B cell (primary cell): Measurements from ENCODE around the gene APEX1. TPM values are rescaled to one million over a fixed set of nuclear protein-coding genes. Genes with fewer than 3 reads are reported as not detected.
A peak's percentile ranks its signal among the peaks of the same experiment; 100 is the strongest.
"Not testable (repeated sequence)": the region's sequence is repeated elsewhere in the genome, so short reads cannot be mapped to it uniquely, and the experiment has no call there.

ENCODE experiments used
- ATAC-seq: fragments of 200-7000 bp; cut with Tn5 transposase; one replicate; pipeline ENCODE4 v1.10.0; 2021; ENCODE audit warnings: low read depth, mild to moderate bottlenecking, moderate number of reproducible peaks, moderate library complexity
- CTCF ChIA-PET: fragments of 350-600 bp; sonication (Branson Sonifier 250); formaldehyde crosslinking; loops from one replicate; lab custom pipeline; 2021; ENCODE audit warnings: antibody characterized with exemption, inconsistent platforms; lab: Charles Lee
- POLR2A ChIA-PET: fragments of 350-600 bp; sonication (Branson Sonifier 250); formaldehyde crosslinking; loops from one replicate; lab custom pipeline; 2021; ENCODE audit warnings: antibody characterized with exemption; lab: Charles Lee
- DNase-seq: peaks from one replicate; pipeline ENCODE4 v3.0.0; 2013
- H2AFZ ChIP-seq: 2 replicates; pipeline ENCODE4 v1.6.1; 2012; ENCODE audit warnings: mild to moderate bottlenecking, low read depth, low read length; ENCODE audit not compliant: insufficient read depth, poor library complexity, severe bottlenecking
- H3K27ac ChIP-seq, 2 donors: 1 replicate in 1 of 2; 2 replicates in 1 of 2; pipeline ENCODE4 v1.5.1; 2012 to 2013; ENCODE audit warnings: low read length in 2 of 2, mild to moderate bottlenecking in 2 of 2, moderate library complexity in 1 of 2
- H3K27me3 ChIP-seq, 4 experiments: fragments of 200-600 bp in 1 of 4; sonication (generic) in 1 of 4; replicated peaks in 1 of 4; 1 replicate in 2 of 4; 2 replicates in 2 of 4; pipeline versions ENCODE4 v1.6.1 to v1.7.0; 2013 to 2016; ENCODE audit warnings: low read length in 3 of 4, mild to moderate bottlenecking in 2 of 4, mixed read lengths in 1 of 4, moderate library complexity in 1 of 4; ENCODE audit not compliant: insufficient read depth in 4 of 4, control insufficient read depth in 3 of 4; ENCODE audit errors: control extremely low read depth in 1 of 4
- H3K36me3 ChIP-seq, 2 experiments: replicated peaks in 1 of 2; 1 replicate in 1 of 2; 2 replicates in 1 of 2; pipeline versions ENCODE4 v1.6.1 to v1.7.1; 2013; ENCODE audit warnings: low read length in 1 of 2; ENCODE audit not compliant: insufficient read depth in 2 of 2, control insufficient read depth in 1 of 2; ENCODE audit errors: control extremely low read depth in 1 of 2, extremely low read depth in 1 of 2
- H3K4me1 ChIP-seq, 2 donors: fragments of 200-600 bp in 1 of 2; sonication (generic) in 1 of 2; 1 replicate in 1 of 2; 2 replicates in 1 of 2; pipeline versions ENCODE4 v1.5.1 to v1.6.1; 2013 to 2017; ENCODE audit warnings: low read length in 2 of 2; ENCODE audit not compliant: control insufficient read depth in 2 of 2, insufficient read depth in 2 of 2
- H3K4me2 ChIP-seq: replicated peaks from 2 replicates; pipeline ENCODE3; 2012; ENCODE audit warnings: mild to moderate bottlenecking, low read depth, low read length; ENCODE audit not compliant: poor library complexity, severe bottlenecking
- H3K4me3 ChIP-seq, 5 experiments: fragments of 200-600 bp in 1 of 5; sonication (generic) in 1 of 5; 1 replicate in 3 of 5; 2 replicates in 2 of 5; pipeline versions ENCODE4 v1.5.1 to v1.7.0; 2011 to 2016; ENCODE audit warnings: low read length in 4 of 5, mild to moderate bottlenecking in 4 of 5, low read depth in 2 of 5, control low read depth in 1 of 5, moderate library complexity in 1 of 5; ENCODE audit not compliant: insufficient read depth in 1 of 5; ENCODE audit errors: control extremely low read depth in 1 of 5, extremely low read depth in 1 of 5
- H3K79me2 ChIP-seq: fragments of 200-600 bp; sonication (generic); one replicate; pipeline ENCODE4 v1.6.0; 2016; ENCODE audit warnings: low read length; ENCODE audit not compliant: control insufficient read depth, insufficient read depth
- H3K9ac ChIP-seq: fragments of 200-600 bp; sonication (generic); 2 replicates; pipeline ENCODE4 v1.6.1; 2017; ENCODE audit warnings: mild to moderate bottlenecking, low read length, moderate library complexity
- H3K9me3 ChIP-seq, 3 donors: one replicate each; pipeline versions ENCODE4 v1.6.1 to v1.7.1; 2013; ENCODE audit warnings: low read length in 2 of 3; ENCODE audit not compliant: control insufficient read depth in 2 of 3, insufficient read depth in 1 of 3; ENCODE audit errors: control extremely low read depth in 1 of 3
- H4K20me1 ChIP-seq: 2 replicates; pipeline ENCODE4 v1.6.0; 2012; ENCODE audit warnings: mild to moderate bottlenecking, low read length; ENCODE audit not compliant: insufficient read depth, control insufficient read depth, poor library complexity, severe bottlenecking
- H3K27ac Mint-ChIP-seq: one replicate; pipeline ENCODE4 v1.8.0; 2021; ENCODE audit warnings: mixed read lengths
- H3K27me3 Mint-ChIP-seq: one replicate; pipeline ENCODE4 v1.8.0; 2021; ENCODE audit warnings: mixed read lengths
- H3K4me1 Mint-ChIP-seq: one replicate; pipeline ENCODE4 v1.8.0; 2021; ENCODE audit warnings: mixed read lengths
- H3K4me3 Mint-ChIP-seq: one replicate; pipeline ENCODE4 v1.8.0; 2021; ENCODE audit warnings: mixed read lengths
- H3K9me3 Mint-ChIP-seq: one replicate; pipeline ENCODE4 v1.8.0; 2022; ENCODE audit warnings: mixed read lengths; ENCODE audit not compliant: insufficient read depth
- EZH2 ChIP-seq: IDR thresholded peaks from 2 replicates; pipeline ENCODE4 v1.6.1; 2012; ENCODE audit warnings: borderline replicate concordance, low read depth, mild to moderate bottlenecking, moderate library complexity, low read length; ENCODE audit not compliant: insufficient read depth, poor library complexity, severe bottlenecking
- WGBS: methylation state at CpG from one replicate; pipeline ENCODE4 v1.1.5; 2013; ENCODE audit warnings: missing lambda C conversion rate; ENCODE audit not compliant: insufficient coverage; 5-methylcytosine and 5-hydroxymethylcytosine counted together
- intact Hi-C: fragments of 100-400 bp; cut with micrococcal nuclease; formaldehyde crosslinking; loops from one replicate; pipeline ENCODE4 v1.10.0; 2022
- polyA plus RNA-seq: library from polyadenylated mRNA; depleted of rRNA; stranded (reverse); fragments of >200 nt; gene quantifications from 2 replicates; pipeline ENCODE4 v1.2.3, GENCODE V29; 2012
- total RNA-seq, 2 donors: library from RNA; stranded (reverse); fragments of 120-200 nt in 1 of 2; gene quantifications; 1 replicate in 1 of 2; 2 replicates in 1 of 2; pipeline versions ENCODE4 v1.2.3 to v1.2.4, GENCODE V29; 2013 to 2022
- TF ChIP-seq, protein P1 (sequence below): fragments of 200-600 bp; IDR thresholded peaks from one replicate; pipeline ENCODE4 v1.8.0; 2022; ENCODE audit warnings: antibody characterized with exemption, mild to moderate bottlenecking

Gene APEX1
- total and polyA plus RNA-seq, 2 donors (not counting 1 experiment from before 2014, with no cell fraction given) = 103 to 169 TPM

DNA sequence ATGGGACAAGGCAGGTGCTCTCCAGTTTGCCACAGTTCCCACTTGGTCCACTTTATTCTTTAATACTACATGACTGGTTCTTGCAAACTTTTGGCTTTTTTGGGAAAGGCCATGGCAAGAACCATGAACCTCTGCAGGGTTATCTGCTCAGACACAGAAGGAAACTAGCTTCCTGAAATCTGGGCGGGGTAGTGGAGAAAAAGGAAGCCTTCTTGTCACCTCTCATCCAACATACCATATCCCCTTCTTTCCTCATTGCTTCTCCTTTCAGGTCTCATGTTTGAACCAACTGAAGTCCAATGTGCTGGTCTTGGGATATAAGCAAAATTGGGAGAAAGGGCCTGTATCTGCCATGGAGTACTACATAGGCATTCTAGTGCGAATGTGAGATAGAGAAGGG, 13.6 kb upstream of the APEX1 start:
- WGBS = no CpG with 5 or more reads among the region's 2 CpGs
- H3K4me1 Mint-ChIP-seq = peaks cover 51% of the 10 kb centered on the region

GRCh38 chr14:20443650-20444049, 11.4 kb upstream of the APEX1 start:
- intact Hi-C loops, H3K27ac Mint-ChIP-seq, H3K9me3 ChIP-seq, H3K4me3 ChIP-seq, H3K79me2 ChIP-seq, DNase-seq, H3K27me3 ChIP-seq, H4K20me1 ChIP-seq, CTCF ChIA-PET, H3K27me3 Mint-ChIP-seq, H3K4me2 ChIP-seq, H3K4me3 Mint-ChIP-seq, H3K9me3 Mint-ChIP-seq, ATAC-seq, H3K9ac ChIP-seq, H3K27ac ChIP-seq, H2AFZ ChIP-seq: not testable (repeated sequence)
- peaks cover 32% of the 10 kb centered on the region for H3K4me1 Mint-ChIP-seq
- Histone ChIP-seq H3K4me1 (peaks cover 27 to 31% of the 10 kb centered on the region in 2 donors), H3K36me3 (peaks cover 10 to 42% of the 10 kb centered on the region in 2 experiments)
- POLR2A ChIA-PET = interaction anchor here (2.8 kb wide), 1 partner anchor 11 kb away, joined by 7 read pairs; the partner anchor contains the start of genes APEX1 and OSGEP
- WGBS = 100% methylated on average over 1 of the region's 4 CpGs

More for the DNA sequence above, 13.6 kb upstream of the APEX1 start:
- POLR2A ChIA-PET = no interaction called here
- Histone ChIP-seq H3K9me3 (peaks cover 0 to 17% (median 3%) of the 10 kb centered on the region in 3 donors), H3K27me3 (no peaks in the 10 kb centered on the region), H3K79me2 (no peaks in the 10 kb centered on the region), H3K36me3 (peaks cover 2 to 20% of the 10 kb centered on the region in 2 experiments), H2AFZ (no peak overlapping the region), H3K27ac (peak overlapping the region in 1 of 2 donors; percentile 56), H3K9ac (no peak overlapping the region), H3K4me2 (peak overlapping the region; percentile 48), H3K4me3 (no peak overlapping the region), H3K4me1 (peaks cover 45 to 51% of the 10 kb centered on the region in 2 donors), H4K20me1 (no peaks in the 10 kb centered on the region)
- TF ChIP-seq EZH2 = no peak
- TF ChIP-seq, protein P1, sequence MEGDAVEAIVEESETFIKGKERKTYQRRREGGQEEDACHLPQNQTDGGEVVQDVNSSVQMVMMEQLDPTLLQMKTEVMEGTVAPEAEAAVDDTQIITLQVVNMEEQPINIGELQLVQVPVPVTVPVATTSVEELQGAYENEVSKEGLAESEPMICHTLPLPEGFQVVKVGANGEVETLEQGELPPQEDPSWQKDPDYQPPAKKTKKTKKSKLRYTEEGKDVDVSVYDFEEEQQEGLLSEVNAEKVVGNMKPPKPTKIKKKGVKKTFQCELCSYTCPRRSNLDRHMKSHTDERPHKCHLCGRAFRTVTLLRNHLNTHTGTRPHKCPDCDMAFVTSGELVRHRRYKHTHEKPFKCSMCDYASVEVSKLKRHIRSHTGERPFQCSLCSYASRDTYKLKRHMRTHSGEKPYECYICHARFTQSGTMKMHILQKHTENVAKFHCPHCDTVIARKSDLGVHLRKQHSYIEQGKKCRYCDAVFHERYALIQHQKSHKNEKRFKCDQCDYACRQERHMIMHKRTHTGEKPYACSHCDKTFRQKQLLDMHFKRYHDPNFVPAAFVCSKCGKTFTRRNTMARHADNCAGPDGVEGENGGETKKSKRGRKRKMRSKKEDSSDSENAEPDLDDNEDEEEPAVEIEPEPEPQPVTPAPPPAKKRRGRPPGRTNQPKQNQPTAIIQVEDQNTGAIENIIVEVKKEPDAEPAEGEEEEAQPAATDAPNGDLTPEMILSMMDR = no peak
- ATAC-seq (no peak), DNase-seq (no peak)
- Mint-ChIP-seq H3K4me3 (no peak overlapping the region), H3K27ac (peak overlapping the region; percentile 88), H3K9me3 (peaks cover 2% of the 10 kb centered on the region), H3K27me3 (no peaks in the 10 kb centered on the region)
- intact Hi-C loops = loop anchor here (1.0 kb wide), 1 partner anchor 14 kb away; no protein-coding TSS in a partner anchor
- CTCF ChIA-PET = interaction anchor here (1.7 kb wide), 1 partner anchor 26 kb away, joined by 11 read pairs; no protein-coding TSS in a partner anchor
